ENCODE data around the gene MME. TPM values are rescaled to one million over a fixed set of nuclear protein-coding genes. Genes with fewer than 3 reads are reported as not detected.

MME gene
- total and polyA plus RNA-seq, 2 of the 4 experiments (the other 2 are of a cell fraction), result 11.7 to 22.8 TPM

- Histone ChIP-seq H3K4ac (ENCODE audit: low read depth, low read length) (no peak overlapping the region), H3K9me1 (ENCODE audit: insufficient read depth, low read length) (no peaks in the 10 kb centered on the region), H2BK20ac (ENCODE audit: low read depth, low read length) (no peak overlapping the region), H4K20me1 (ENCODE audit: insufficient read depth, low read length) (no peaks in the 10 kb centered on the region), H3K9me3 (ENCODE audit: control insufficient read depth, insufficient read depth, low read length) (no peaks in the 10 kb centered on the region), H3K27ac (ENCODE audit: insufficient read depth, low read length) (no peak overlapping the region), H2BK15ac (ENCODE audit: low read depth, low read length) (no peak overlapping the region), H2AFZ (replicated peaks; ENCODE audit: low read length, poor library complexity) (no peak overlapping the region), H3K23ac (ENCODE audit: low read depth, low read length) (no peak overlapping the region), H3K14ac (replicated peaks; ENCODE audit: low read depth, low read length) (no peak overlapping the region), H4K8ac (ENCODE audit: low read depth in 2 of 2, low read length in 2 of 2) (no peak overlapping the region), H4K5ac (ENCODE audit: low read depth, low read length) (no peak overlapping the region), H3K79me1 (ENCODE audit: low read depth in 1 of 2, low read length in 2 of 2) (no peaks in the 10 kb centered on the region), H3K36me3 (ENCODE audit: control insufficient read depth, insufficient read depth, low read length) (peaks cover 3% of the 10 kb centered on the region; the same call in 1 of the 2 replicates), H3K9ac (ENCODE audit: low read depth, low read length) (no peak overlapping the region), H2AK9ac (replicated peaks; ENCODE audit: low read depth, low read length, poor library complexity) (no peak overlapping the region), H3K27me3 (ENCODE audit: control insufficient read depth, insufficient read depth, low read length) (no peaks in the 10 kb centered on the region), H3K4me1 (ENCODE audit: control insufficient read depth, insufficient read depth, low read length) (no peaks in the 10 kb centered on the region), H2AK5ac (ENCODE audit: low read depth, low read length) (no peak overlapping the region), H3K4me3 (ENCODE audit: insufficient read depth, low read depth, low read length) (no peak overlapping the region), H3K4me2 (ENCODE audit: low read depth, low read length) (no peak overlapping the region), H3K18ac (ENCODE audit: low read depth, low read length) (no peak overlapping the region), H3K56ac (ENCODE audit: extremely low read depth, insufficient read depth, low read length) (no peak overlapping the region), H2BK120ac (ENCODE audit: low read depth, low read length) (no peak overlapping the region), H4K91ac (ENCODE audit: insufficient read depth, low read depth, low read length) (no peak overlapping the region), H2BK5ac (ENCODE audit: low read depth, low read length, poor library complexity, severe bottlenecking) (no peak overlapping the region)
- intact Hi-C loops (cut with micrococcal nuclease) (no loop called here), dilution Hi-C loops (cut with HindIII; ENCODE audit: low sequenced_read_pairs, unreplicated experiment) (no loop called here), in situ Hi-C loops (cut with MboI; ENCODE audit: low sequenced_read_pairs) (no loop called here)
- WGBS, 2 experiments (ENCODE audit: extremely low coverage in 2 of 2, insufficient read length in 1 of 2), result no CpG with 5 or more reads among the region's 1 CpG
- DNase-seq (no peak), ATAC-seq (ENCODE audit: low read depth) (no peak)
- ChIA-PET POLR2A (ENCODE audit: unreplicated experiment) (no interaction called here), CTCF (interaction anchor here (0.6 to 1.4 kb wide), 3 partner anchors 14 to 44 kb away, joined by 3 to 6 read pairs (median 6); no protein-coding TSS in a partner anchor)
- BruUV-seq (replicated peaks), result no TSS peak
- TF ChIP-seq MXI1 (IDR thresholded peaks at IDR 0.05; ENCODE audit: borderline replicate concordance, low read depth, low read length) (no peak), CHD1 (IDR thresholded peaks at IDR 0.05; ENCODE audit: low read depth, low read length) (no peak), NFE2L2 (IDR thresholded peaks at IDR 0.05; ENCODE audit: low read depth, low read length) (no peak), FOS (IDR thresholded peaks at IDR 0.05; ENCODE audit: low read depth, low read length) (no peak), CEBPB (IDR thresholded peaks at IDR 0.05; ENCODE audit: low read depth, low read length) (no peak)
- TF ChIP-seq, protein P1, sequence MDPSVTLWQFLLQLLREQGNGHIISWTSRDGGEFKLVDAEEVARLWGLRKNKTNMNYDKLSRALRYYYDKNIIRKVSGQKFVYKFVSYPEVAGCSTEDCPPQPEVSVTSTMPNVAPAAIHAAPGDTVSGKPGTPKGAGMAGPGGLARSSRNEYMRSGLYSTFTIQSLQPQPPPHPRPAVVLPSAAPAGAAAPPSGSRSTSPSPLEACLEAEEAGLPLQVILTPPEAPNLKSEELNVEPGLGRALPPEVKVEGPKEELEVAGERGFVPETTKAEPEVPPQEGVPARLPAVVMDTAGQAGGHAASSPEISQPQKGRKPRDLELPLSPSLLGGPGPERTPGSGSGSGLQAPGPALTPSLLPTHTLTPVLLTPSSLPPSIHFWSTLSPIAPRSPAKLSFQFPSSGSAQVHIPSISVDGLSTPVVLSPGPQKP (IDR thresholded peaks at IDR 0.05; ENCODE audit: borderline replicate concordance, low read depth, low read length), result no peak
- TF ChIP-seq, protein P2, sequence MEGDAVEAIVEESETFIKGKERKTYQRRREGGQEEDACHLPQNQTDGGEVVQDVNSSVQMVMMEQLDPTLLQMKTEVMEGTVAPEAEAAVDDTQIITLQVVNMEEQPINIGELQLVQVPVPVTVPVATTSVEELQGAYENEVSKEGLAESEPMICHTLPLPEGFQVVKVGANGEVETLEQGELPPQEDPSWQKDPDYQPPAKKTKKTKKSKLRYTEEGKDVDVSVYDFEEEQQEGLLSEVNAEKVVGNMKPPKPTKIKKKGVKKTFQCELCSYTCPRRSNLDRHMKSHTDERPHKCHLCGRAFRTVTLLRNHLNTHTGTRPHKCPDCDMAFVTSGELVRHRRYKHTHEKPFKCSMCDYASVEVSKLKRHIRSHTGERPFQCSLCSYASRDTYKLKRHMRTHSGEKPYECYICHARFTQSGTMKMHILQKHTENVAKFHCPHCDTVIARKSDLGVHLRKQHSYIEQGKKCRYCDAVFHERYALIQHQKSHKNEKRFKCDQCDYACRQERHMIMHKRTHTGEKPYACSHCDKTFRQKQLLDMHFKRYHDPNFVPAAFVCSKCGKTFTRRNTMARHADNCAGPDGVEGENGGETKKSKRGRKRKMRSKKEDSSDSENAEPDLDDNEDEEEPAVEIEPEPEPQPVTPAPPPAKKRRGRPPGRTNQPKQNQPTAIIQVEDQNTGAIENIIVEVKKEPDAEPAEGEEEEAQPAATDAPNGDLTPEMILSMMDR (conservative IDR thresholded peaks at IDR 0.05; ENCODE audit: low read depth, low read length), result no peak
These were observed 93.7 kb downstream of the MME start for GRCh38 chr3:155173771-155174170.
